VCaP (cell line): ENCODE results near the gene OLR1.

Experiments
- H3K27ac ChIP-seq: fragments of 450-650 bp; 2 replicates; pipeline ENCODE4 v1.5.1; 2017
- TF ChIP-seq, protein P1 (sequence below): fragments of 450-650 bp; conservative IDR thresholded peaks from 2 replicates; pipeline ENCODE4 v1.5.1; 2017; ENCODE audit warnings: mild to moderate bottlenecking, moderate library complexity

Gene OLR1

DNA sequence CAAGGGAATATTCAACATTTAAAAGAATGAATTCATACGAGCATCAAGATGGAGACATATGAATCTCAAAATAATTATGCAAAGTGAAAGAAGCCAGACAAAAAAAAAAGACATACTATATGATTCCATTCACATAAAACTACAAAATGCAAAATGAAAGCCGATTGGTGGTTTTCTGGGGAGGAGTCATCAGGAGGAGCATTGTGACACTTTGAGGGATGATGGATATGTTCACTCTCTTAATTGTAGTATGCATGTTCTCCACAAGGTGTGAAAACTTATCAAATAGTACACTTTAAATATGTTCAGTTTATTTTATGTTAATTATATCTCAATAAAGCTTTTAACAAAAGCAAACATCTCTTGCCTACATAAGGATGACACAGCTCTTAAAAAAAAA is 13.5 kb downstream of the OLR1 start:
- TF ChIP-seq, protein P1, sequence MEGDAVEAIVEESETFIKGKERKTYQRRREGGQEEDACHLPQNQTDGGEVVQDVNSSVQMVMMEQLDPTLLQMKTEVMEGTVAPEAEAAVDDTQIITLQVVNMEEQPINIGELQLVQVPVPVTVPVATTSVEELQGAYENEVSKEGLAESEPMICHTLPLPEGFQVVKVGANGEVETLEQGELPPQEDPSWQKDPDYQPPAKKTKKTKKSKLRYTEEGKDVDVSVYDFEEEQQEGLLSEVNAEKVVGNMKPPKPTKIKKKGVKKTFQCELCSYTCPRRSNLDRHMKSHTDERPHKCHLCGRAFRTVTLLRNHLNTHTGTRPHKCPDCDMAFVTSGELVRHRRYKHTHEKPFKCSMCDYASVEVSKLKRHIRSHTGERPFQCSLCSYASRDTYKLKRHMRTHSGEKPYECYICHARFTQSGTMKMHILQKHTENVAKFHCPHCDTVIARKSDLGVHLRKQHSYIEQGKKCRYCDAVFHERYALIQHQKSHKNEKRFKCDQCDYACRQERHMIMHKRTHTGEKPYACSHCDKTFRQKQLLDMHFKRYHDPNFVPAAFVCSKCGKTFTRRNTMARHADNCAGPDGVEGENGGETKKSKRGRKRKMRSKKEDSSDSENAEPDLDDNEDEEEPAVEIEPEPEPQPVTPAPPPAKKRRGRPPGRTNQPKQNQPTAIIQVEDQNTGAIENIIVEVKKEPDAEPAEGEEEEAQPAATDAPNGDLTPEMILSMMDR: no peak

DNA sequence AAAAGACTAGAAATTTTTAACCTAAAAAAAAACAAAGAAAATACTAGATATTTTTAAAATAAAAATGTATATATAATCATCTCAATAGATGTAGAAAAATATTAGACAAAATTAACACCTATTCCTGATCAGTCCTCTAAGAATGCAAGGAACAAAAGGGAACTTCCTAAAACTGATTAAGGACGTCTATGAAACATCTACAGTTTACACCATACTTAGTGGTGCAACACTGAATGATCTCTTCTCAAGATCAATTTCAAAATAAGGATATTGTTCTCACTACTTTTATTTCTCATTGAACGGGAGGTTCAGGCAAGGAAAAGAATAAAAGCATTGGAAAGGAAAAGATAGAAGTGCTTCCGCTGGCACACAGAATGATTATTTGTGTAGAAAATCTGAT is 16.0 kb downstream of the OLR1 start:
- H3K27ac ChIP-seq: no peak overlapping the region
- TF ChIP-seq, protein P1: no peak

More for the DNA sequence above, 13.5 kb downstream of the OLR1 start:
- H3K27ac ChIP-seq: no peak overlapping the region

DNA sequence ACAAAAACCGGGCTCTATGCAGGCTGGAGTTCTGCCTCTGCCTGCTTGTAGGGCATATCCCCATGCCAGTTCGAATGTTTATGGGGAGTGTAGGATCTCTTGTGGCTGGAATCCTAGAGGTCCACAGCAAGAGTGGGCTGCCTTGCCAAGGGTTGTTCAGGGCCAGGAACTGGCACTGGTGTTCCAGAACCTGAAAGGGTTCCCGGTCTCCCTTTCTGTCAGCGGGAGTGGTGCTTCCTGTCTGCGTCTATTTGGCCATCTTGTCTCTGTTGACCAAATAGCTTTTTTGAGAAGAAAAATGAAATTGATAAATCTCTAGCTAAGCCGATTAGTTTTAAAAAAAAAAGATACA is 17.8 kb downstream of the OLR1 start:
- TF ChIP-seq, protein P1: no peak
- H3K27ac ChIP-seq: no peak overlapping the region

DNA sequence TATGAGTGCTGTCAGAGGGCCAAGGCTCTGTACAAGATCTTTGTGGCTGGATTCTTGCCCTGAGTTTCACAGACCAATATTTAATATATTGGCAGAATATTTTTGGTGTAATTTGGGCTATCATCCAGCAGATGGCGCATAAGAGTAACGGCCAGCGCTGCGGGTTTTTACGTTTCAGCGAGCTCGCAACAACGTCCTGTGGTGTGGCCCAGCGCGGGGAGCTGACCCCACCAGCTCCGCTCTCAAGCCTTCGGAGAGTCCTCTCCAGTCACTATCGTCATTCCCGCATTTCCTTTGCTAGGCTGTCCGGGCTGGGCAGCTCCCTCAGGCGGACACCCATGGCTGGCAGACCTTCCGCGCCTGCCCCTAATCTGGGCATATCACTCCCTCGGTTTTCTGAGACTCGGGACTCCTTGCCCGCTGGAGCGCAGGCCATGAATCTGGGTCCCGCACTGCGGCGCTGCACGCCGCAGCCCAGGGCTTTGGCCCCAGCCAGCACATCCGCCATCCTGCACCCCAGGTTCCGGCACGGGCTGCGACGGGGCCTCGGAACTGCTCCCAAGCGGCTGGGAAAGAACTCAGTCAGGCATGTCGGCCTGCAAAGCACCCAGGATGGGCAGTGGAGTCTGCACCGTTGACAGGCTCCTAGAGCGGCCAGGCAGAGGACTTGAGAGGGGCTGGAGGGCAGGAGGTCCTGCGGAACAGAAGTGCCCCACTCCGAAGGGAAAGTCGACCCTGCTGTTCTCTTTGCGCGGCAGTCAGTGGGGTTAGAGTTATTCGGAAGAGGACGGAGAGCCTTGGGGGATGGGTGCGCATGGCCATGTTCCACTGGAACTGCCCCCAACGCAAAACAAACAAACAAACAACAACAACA is 18.4 kb downstream of the OLR1 start:
- peak overlapping the region; percentile 16; the same call in 1 of the 2 replicates for H3K27ac ChIP-seq
- TF ChIP-seq, protein P1: peak; percentile 94

DNA sequence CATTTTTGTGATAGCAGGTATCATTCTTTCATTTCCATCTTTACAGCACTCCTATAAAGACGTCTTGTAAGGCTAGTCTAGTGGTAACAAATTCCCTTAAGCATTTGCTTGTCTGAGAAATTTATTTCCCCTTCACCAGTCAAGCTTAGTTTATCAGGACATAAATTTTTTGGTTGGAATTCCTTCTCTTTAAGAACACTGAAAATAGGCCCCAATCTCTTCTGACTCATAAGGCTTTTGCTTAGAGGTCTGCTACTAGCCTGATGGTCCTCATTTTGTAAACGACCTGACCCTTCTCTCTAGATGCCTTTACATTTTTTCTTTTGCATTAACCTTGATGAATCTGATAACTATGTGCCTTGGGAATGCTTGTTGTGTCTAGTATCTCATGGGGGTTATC is 20.3 kb downstream of the OLR1 start:
- TF ChIP-seq, protein P1: no peak
- H3K27ac ChIP-seq: no peak overlapping the region

DNA sequence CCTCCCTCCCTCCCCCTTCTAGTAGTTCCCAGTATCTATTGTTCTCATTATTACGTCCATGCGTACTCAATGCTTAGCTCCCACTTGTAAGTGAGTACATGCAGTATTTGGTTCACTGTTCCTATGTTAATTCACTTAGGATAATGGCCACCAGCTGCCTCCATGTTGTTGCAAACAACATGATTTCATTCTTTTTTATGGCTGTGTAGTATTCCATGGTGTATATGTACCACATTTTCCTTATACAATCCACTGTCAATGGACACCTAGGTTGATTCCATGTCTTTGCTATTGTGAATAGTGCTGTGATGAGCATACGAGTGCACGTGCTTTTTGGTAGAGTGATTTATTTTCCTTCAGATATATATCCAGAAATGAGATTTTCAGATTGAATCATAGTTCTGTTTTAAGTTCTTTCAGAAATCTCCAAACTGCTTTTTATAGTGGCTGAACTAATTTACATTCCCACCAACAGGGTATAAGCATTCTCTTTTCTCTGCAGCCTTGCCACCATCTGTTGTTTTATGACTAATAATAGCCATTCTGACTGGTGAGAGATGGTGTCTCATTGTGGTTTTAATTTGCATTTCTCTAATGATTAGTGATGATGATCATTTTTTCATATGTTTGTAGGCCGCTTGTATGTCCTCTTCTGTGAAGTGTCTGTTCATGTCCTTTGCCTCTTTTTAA is 24.1 kb downstream of the OLR1 start:
- TF ChIP-seq, protein P1: no peak
- H3K27ac ChIP-seq: no peak overlapping the region

DNA sequence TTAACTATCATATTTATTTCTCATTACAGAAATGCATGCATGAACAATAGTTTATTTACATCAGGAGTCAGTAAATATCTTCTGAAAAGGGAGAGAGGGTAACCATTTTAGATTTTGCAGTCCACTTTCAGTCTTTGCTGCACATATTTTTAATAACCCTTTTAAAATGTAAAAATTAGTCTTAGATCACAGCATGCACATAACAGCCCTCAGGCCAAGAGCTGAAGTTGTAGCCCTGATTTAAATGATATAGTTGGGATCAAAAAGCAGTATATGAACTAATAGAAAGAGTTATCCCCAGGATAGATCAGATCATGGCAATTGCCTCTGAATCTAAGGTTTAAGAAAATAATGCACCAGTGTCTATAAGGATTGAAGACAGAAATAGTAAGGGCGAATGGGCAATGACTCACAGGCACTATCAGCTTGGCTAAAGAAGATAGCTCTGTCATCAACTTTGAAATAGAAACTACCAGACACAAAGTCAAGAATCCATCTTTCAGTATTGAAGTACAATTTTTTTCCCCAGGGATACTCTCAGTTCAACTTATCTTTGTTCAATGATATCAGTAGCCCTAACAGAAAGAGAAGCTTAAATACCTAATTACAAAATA is 28.8 kb downstream of the OLR1 start:
- TF ChIP-seq, protein P1: no peak
- H3K27ac ChIP-seq: no peak overlapping the region
